HG03175 (cell line): ENCODE measurements around the gene RBBP7.
"Not testable (repeated sequence)": the region's sequence is repeated elsewhere in the genome, so short reads cannot be mapped to it uniquely, and the experiment has no call there.

Source experiments
- ATAC-seq: cut with Tn5 transposase; IDR thresholded peaks from one replicate; pipeline ENCODE4 v1.9.1; 2021; ENCODE audit warnings: mild to moderate bottlenecking, moderate library complexity; ENCODE audit not compliant: unreplicated experiment

RBBP7 gene

DNA sequence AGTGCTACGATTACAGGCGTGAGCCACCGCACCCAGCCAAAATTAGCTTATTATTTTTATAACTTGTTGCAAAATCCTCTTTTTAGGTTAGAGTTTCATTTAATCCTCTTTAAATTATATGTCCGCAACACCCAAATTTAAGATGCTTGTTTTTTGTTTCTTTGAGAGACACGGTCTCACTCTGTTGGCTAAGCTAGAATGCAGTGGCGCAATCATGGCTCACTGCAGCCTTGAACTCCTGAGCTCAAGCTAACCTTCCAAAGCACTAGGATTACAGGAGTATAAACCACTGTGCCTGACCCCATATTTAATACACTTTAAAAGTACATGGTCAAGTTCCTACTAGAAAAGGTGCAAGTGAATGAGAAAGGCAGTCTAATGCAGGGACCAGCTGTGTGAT, 2.2 kb downstream of the RBBP7 start:
- ATAC-seq: no peak

DNA sequence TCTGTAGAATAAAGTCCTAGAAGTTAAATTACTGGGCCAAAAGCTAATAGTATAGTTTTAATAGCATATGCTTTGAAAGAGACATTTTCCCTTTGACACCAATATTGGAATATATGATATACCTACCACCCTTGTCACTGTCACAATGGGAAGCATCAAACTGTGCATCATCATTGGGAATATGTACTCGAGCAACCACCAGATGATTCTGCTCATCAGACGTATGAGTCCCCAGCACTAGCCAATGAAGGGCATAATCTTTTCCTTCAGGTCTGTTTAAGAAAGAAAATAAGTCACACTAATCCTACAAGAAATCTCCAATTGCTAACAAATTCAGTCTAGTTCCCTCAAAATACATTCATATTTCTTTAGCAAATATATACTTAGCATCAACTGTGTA, 7.3 kb downstream of the RBBP7 start:
- no peak for ATAC-seq

GRCh38 chrX:16856744-16857143, 13.4 kb downstream of the RBBP7 start:
- no peak for ATAC-seq

- not testable (repeated sequence) for ATAC-seq
Measured at GRCh38 chrX:16856076-16856404, 14.1 kb downstream of the RBBP7 start.

DNA sequence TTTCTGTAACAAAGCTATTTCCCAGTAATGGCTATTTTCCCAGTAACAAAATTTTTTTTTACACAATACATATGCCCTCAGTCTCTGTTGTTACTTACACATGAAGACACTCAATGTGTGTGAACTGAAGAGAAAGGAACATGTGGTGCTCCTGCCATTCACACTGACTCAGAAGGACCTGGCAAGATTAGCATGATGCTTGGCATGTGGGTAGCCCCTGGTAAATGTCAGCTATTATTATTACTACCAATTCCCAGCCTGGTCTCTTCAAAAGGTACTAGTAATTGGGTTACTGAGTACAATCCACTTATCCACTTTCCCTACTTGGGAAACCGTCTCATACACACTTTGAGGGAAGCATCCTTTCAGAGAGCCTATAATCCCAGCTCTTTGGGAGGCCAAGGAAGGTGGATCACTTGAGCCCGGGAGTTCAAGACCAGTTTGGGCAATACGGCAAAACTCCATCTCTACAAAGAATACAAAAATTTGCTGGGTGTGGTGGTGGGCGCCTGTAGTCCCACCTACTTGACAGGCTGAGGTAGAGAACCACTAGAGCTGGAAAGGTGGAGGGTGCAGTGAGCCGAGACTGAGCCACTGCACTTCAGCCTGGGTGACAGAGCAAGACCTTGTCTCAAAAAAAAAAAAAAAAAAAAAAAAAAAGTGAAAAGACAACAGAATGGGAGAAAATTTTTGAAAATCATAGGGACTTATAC, 14.6 kb downstream of the RBBP7 start:
- ATAC-seq: no peak

DNA sequence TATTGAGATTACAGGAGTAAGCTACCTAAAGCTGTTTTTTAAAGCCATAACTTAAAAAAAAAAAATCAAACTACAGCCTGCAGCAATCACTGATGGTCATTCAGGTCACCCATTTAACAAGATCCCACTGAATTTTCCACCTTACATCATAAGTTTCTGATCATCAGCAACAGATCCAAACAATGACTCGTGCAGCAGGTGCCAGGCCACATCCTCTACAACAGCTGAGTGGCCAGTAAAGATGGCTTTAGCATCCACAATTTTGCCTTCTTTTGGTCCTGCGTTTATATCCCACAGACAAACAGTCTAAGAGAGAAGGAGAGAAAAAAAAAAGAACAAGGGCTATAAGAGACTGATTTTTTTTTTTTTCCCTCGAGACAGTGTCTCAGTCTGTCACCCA, 16.6 kb downstream of the RBBP7 start:
- ATAC-seq: no peak

DNA sequence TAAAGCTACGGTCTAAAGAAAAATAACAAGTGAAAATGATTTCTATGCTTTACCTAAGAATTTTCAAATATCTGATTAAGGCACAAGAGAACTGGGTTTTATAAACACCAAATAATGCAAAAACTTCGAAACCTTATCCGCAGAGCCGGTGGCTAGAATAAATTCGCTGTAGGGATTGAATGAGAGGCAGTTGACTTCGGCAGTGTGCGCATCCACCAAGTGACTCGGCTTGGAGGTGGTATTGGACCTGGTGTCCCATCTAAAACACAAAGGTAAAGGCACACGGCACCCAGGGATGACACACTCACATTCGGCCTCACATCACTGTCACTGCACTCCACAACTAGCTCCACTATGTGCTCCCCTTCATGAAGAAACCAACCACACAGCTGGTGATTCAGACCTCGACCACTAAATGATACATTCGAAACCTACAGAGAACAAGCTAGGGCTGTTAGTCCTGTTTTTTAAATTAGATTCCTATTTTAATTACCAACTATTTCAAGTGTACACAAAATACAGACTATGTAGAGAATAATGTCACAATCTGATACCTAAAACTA, 17.5 kb downstream of the RBBP7 start:
- ATAC-seq: no peak

GRCh38 chrX:16851827-16852226, 18.3 kb downstream of the RBBP7 start:
- ATAC-seq: no peak

DNA sequence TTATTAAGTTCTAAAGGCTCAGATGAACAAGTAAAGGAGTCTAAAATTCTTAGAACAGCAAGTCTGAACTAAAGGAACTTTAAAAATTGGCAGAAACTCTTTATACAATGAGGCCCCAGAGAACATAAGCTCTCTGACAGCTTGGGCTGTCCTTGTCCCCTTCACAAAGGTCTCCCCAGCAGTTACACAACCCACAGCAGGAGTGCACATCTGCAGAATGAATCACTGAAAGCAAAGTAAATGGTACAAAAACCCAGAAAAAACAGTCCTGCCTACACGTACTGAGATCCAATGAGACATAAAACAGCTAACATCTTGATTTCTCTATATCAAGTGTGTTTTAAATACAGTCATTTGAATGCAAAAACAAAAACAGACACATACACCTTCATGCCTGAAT, 18.7 kb downstream of the RBBP7 start:
- no peak for ATAC-seq

- no peak for ATAC-seq
Measured at GRCh38 chrX:16848541-16848940, 21.6 kb downstream of the RBBP7 start.

- ATAC-seq: no peak
Measured at GRCh38 chrX:16845686-16846085, 24.5 kb downstream of the RBBP7 start.

DNA sequence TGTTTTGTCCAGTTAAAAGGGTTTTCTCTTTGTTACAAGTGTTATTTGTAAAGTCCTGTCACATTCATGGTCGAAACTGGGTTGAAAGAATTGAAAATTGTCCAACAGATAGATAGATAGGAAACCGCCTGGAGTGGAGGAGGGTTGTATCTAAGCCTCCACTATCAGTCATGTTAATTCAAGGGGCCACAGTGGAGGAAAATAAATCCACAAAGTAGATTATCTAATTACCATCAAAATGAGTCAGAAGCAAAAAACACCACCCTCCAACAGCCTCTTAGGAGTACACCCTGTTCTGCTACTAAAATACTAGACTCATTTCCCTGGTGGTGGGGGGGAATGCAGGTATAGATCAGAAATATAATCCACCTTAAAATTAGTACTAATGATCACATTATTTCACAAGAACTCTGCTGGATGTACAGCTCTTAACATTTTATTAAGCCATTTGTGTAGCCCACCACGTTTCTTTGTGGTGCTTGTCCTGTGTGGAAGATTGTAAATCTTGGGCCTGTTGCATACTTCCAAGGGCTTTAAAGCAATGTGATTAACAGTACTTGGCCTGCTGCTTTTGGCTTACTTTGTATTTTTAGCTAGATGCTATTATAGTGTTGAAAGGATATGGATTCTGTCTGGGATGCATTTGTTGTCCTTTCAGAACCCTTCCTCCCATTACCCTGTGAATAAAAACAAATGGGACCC, 26.8 kb downstream of the RBBP7 start:
- ATAC-seq: no peak

- ATAC-seq: no peak
Measured at GRCh38 chrX:16842684-16843083, 27.5 kb downstream of the RBBP7 start.

DNA sequence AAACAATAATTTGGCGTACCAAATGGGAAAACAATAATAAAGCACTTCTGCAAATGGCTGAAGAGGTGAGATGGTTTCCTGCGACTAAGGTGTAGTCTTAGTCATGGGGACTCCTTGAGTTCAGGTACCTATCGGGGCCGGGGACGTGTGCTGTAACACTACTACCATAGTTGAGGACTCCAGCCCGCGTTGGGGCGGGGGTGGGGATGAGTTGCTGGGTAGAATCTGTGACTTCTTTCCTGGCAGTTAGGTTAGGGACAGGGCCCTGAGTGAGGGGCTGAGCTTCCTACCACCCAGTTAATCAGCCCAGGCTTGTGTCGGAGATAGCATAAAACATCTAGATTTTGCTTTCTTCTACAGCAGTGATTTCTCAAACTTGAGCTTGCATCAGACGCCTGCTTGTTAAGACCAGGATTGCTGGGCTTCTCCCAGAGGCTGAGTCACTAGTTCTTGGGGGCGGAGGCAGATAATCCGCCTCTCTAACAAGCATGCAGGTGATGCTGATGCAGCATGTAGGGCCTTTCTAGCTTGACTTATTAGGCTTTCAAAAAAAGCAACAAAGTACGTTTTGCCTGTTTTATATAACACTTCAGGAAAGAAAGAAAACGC, 30.2 kb downstream of the RBBP7 start:
- ATAC-seq: no peak

DNA sequence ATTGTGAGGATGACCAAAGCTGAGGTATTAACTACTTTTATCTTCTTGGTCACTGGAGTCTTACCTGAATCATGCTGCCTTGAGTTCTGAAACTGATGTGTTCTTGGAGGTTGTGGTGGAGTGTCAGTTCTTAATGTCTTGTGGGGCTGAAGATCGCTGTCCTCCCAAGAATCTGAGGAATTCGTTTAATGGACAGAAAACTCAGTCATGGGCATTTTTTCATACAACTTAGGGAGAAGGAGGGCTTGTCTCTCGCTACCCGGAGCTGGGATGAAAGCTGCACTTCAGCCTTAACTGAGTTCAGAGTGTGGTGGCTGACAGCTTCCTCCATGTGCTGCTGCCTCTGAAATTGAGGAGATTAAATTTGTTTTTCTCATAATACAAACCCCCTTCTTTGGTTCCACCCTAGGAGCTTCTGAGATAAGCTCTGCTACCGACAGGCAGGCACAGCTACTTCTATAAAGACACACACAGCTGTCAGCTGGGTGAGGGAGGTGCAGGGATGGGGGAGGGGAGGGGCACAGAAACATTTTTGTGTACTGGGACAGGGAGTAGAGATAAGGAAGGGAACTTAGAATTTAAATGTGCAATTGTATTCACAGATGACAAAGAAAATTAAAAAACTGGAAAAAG, 30.8 kb downstream of the RBBP7 start:
- ATAC-seq: no peak

DNA sequence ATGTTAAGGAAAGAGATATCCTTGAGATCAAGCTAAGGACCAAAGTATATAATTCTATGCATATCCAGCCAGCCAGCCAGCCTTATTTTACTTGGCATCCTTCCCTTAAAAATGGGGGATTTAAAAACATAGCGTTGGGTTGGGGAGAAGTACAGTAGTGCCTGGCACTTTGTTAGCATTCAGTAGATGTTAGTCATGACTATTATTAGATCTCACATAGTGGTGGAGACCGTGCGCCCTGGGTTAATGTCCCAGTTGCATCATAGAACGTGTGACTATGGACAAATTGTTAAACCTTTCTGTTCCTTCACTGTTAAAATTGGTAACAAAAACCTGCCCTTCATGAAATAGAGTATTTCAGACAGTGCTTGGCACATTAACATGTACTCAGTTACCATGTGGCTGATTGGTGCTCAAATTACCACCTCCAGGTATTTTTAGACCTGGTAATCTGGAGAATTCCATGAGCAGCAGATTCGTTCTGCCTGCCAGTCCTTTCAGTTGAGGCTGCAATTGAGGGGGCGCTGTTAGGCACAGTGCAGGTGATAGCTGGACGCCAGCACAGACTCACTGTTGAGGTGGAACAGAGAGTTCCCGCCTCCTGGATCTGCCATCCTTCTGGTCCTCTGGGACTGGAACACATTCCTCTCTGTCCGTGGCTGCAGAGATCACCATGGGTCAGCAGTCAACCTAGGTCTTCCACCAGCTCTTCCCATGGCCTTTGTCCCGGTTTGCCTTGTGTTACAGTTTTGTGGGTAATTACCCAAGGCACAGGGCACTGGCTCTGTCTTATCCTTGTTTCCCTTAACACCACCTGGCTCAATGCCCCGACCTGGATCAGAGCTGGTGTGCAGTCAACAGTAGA, 31.7 kb downstream of the RBBP7 start:
- no peak for ATAC-seq

DNA sequence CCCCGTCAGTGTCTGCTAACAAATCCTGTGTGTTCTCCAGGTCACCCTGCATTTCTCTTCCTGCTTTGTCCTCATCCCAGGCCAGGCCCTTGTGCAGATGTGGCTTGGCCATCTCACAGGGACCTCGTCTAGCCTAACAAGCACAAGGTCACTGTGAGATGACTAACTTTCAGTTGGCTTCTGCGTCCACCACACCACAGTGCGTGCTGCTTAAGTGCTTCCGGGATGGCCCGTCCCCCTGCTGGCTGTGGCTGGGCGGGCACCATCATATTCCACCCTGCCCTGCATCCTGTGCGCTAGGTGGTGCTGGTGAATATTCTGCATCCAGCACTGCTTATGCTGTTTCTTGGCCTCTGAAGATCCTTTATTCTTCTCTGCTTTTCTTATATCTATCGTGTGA, 33.8 kb downstream of the RBBP7 start:
- no peak for ATAC-seq

DNA sequence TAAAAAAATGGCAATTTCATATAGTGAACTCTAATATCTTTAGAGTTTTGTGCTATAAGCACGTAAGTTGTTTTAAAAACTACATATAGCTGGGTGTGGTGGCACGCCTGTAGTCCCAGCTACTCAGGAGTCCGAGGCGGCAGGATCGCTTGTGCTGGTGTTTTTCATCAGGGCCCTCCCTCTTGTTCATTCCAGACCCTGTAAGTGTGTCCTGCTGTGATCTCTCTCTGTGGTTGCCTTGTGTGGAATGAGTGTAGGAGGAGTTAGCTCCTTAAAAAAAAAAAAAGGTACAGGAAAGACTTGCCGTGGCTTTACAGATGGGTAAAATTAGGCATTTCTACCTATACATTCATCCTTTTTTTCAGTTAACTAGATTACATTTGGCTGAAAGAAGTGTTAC, 35.4 kb downstream of the RBBP7 start:
- no peak for ATAC-seq

GRCh38 chrX:16832301-16832700, 37.9 kb downstream of the RBBP7 start:
- ATAC-seq: no peak

DNA sequence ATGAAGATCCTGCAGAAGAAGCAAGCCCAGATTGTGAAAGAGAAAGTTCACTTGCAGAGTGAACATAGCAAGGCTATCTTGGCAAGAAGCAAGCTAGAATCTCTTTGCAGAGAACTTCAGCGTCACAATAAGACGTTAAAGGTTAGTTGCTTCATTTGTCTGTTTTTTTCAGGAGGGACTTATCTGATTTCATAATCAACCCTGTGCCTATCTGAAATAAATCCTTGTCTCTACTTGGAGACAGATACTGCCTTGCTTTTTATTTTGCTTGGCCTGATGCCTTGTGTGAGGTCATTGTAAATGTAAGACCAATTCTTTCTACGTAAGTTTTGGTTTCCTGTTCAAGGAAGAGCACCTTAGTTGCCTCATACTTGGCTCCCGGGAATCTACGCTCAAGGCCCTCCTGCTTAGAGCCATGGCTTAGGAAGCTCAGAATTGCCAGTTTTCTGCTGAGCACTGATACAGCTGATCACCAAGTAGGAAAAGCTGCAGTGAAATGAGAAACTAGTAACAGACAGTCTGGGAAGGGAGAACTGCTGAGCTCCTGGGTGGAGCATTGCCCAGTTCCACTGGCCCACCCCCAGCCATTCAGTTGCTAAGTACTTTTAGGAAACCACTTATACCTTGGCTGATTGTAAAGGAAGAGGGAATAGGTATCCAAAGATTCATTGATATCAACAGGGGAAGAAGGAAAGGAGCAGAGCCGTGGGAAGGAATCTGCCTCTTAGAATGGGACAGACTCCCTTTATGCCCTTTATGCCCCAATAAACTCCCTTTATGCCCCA, 41.8 kb downstream of the RBBP7 start:
- ATAC-seq: no peak
